GM12872 (cell line): Measurements from ENCODE around the gene EGFL7.
A peak's percentile ranks its signal among the peaks of the same experiment; 100 is the strongest.

Source experiments
- CTCF ChIP-seq: IDR thresholded peaks from 3 replicates; pipeline ENCODE4 v1.5.1; 2011; ENCODE audit warnings: low read depth, mild to moderate bottlenecking, low read length, moderate library complexity; ENCODE audit not compliant: insufficient read depth

Gene EGFL7

GRCh38 chr9:136644593-136645351 is 17.9 kb upstream of the EGFL7 start:
- peak; percentile 91 for TF ChIP-seq CTCF

- no peak for TF ChIP-seq CTCF
Measured at GRCh38 chr9:136645352-136645902, 17.3 kb upstream of the EGFL7 start.

GRCh38 chr9:136645903-136646754 is 16.6 kb upstream of the EGFL7 start:
- TF ChIP-seq CTCF: 0 out of 3 replicates have a peak, but pooled peaks have one; percentile 10

- TF ChIP-seq CTCF: no peak
Measured at GRCh38 chr9:136646827-136647711, 15.6 kb upstream of the EGFL7 start.

- TF ChIP-seq CTCF: no peak
Measured at GRCh38 chr9:136648751-136649150, 14.0 kb upstream of the EGFL7 start.

- no peak for TF ChIP-seq CTCF
Measured at GRCh38 chr9:136650021-136650420, 12.7 kb upstream of the EGFL7 start.
